ENCODE data around the gene CIC. TPM values are rescaled to one million over a fixed set of nuclear protein-coding genes. Genes with fewer than 3 reads are reported as not detected.

The CIC gene
- total RNA-seq, 2 experiments from 2014 or later, result 60.7 to 65.6 TPM

- Mint-ChIP-seq H3K4me1 (ENCODE audit: low read depth) (peaks cover 35% of the 10 kb centered on the region), H3K27ac (no peak overlapping the region), H3K27me3 (no peaks in the 10 kb centered on the region), H3K4me3 (no peak overlapping the region), H3K36me3 (ENCODE audit: low read depth) (peaks cover 8% of the 10 kb centered on the region), H3K9me3 (no peaks in the 10 kb centered on the region)
- ATAC-seq (no peak), DNase-seq (no peak)
- no peak for TF ChIP-seq CTCF (IDR thresholded peaks at IDR 0.05)
- POLR2A ChIA-PET, result interaction anchor here (0.7 to 7.5 kb wide), 4 partner anchors 12 to 49 kb away, joined by 3 to 119 read pairs (median 17); partner anchors contain the start of genes CIC and GSK3A
- CTCF ChIA-PET, result interaction anchor here (6.7 kb wide), 1 partner anchor 38 kb away, joined by 107 read pairs; the partner anchor contains the start of gene GSK3A
- intact Hi-C loops (cut with micrococcal nuclease), result loop anchor here (5.0 to 10.0 kb wide), 2 partner anchors 41 to 148 kb away; partner anchors contain the start of genes GSK3A and POU2F2
Observed at GRCh38 chr19:42282819-42283187, 13.8 kb downstream of the CIC start.

GRCh38 chr19:42283188-42284065 is 14.4 kb downstream of the CIC start:
- Mint-ChIP-seq H3K4me1 (ENCODE audit: low read depth) (peaks cover 31% of the 10 kb centered on the region), H3K9me3 (no peaks in the 10 kb centered on the region), H3K27ac (no peak overlapping the region), H3K4me3 (no peak overlapping the region), H3K27me3 (no peaks in the 10 kb centered on the region), H3K36me3 (ENCODE audit: low read depth) (peaks cover 10% of the 10 kb centered on the region)
- POLR2A ChIA-PET, result interaction anchor here (0.7 to 7.5 kb wide), 5 partner anchors 12 to 48 kb away, joined by 3 to 119 read pairs (median 3); partner anchors contain the start of genes CIC and GSK3A
- intact Hi-C loops (cut with micrococcal nuclease), result loop anchor here (5.0 to 10.0 kb wide), 2 partner anchors 41 to 149 kb away; partner anchors contain the start of genes GSK3A and POU2F2
- peak; percentile 69 for ATAC-seq
- no peak for TF ChIP-seq CTCF (IDR thresholded peaks at IDR 0.05)
- peak; percentile 97 for DNase-seq
- CTCF ChIA-PET, result interaction anchor here (6.7 kb wide), 1 partner anchor 39 kb away, joined by 107 read pairs; the partner anchor contains the start of gene GSK3A

GRCh38 chr19:42284066-42284501 is 15.0 kb downstream of the CIC start:
- Mint-ChIP-seq H3K27ac (no peak overlapping the region), H3K4me1 (ENCODE audit: low read depth) (peaks cover 25% of the 10 kb centered on the region), H3K36me3 (ENCODE audit: low read depth) (peaks cover 9% of the 10 kb centered on the region), H3K9me3 (no peaks in the 10 kb centered on the region), H3K4me3 (no peak overlapping the region), H3K27me3 (no peaks in the 10 kb centered on the region)
- intact Hi-C loops (cut with micrococcal nuclease), result loop anchor here (5.0 to 10.0 kb wide), 2 partner anchors 42 to 149 kb away; partner anchors contain the start of genes GSK3A and POU2F2
- POLR2A ChIA-PET, result interaction anchor here (1.1 kb wide), 1 partner anchor 13 kb away, joined by 3 read pairs; no protein-coding TSS in a partner anchor
- DNase-seq (peak; percentile 76), ATAC-seq (peak; percentile 31)
- CTCF ChIA-PET, result interaction anchor here (1.2 to 1.8 kb wide), 2 partner anchors 14 to 161 kb away, joined by 3 to 7 read pairs; no protein-coding TSS in a partner anchor
- TF ChIP-seq CTCF (IDR thresholded peaks at IDR 0.05), result no peak

- intact Hi-C loops (cut with micrococcal nuclease), result loop anchor here (5.0 to 10.0 kb wide), 2 partner anchors 42 to 150 kb away; partner anchors contain the start of genes GSK3A and POU2F2
- TF ChIP-seq CTCF (IDR thresholded peaks at IDR 0.05), result no peak
- no peaks in the 10 kb centered on the region for H3K9me3 Mint-ChIP-seq
- peak overlapping the region; percentile 77 for H3K4me3 Mint-ChIP-seq
- peaks cover 18% of the 10 kb centered on the region for H3K4me1 Mint-ChIP-seq (ENCODE audit: low read depth)
- ATAC-seq, result no peak
- peak; percentile 45 for DNase-seq
- ChIA-PET POLR2A (interaction anchor here (0.9 to 1.1 kb wide), 2 partner anchors 12 to 18 kb away, joined by 3 read pairs; partner anchors contain the start of gene PAFAH1B3), CTCF (interaction anchor here (0.7 to 1.9 kb wide), 4 partner anchors 10 to 161 kb away, joined by 3 to 7 read pairs (median 4); no protein-coding TSS in a partner anchor)
- H3K27ac Mint-ChIP-seq, result peak overlapping the region; percentile 82
- H3K27me3 Mint-ChIP-seq, result no peaks in the 10 kb centered on the region
- H3K36me3 Mint-ChIP-seq (ENCODE audit: low read depth), result peaks cover 4% of the 10 kb centered on the region
Observed at GRCh38 chr19:42284591-42285341, 15.7 kb downstream of the CIC start.

Measured in activated CD8-positive, alpha-beta T cell treated with anti-CD3 and anti-CD28 coated beads for 36 hours (primary cell).